Stomach (tissue), 4 donors: ENCODE data around the gene COA3.

Experiments used
- CTCF ChIP-seq, 7 experiments: fragments of 450-650 bp in 4 of 7; fragments of 200-600 bp in 3 of 7; sonication (generic) in 3 of 7; IDR thresholded peaks; one replicate each; pipeline ENCODE4 v1.5.1; 2016 to 2019; ENCODE audit warnings: antibody characterized with exemption in 7 of 7, control low read depth in 2 of 7, mild to moderate bottlenecking in 1 of 7
- EP300 ChIP-seq: sonication (generic); formaldehyde crosslinking; IDR thresholded peaks from one replicate; pipeline ENCODE4 v1.6.1; 2017; ENCODE audit warnings: antibody characterized with exemption
- POLR2A ChIP-seq, 4 donors: fragments of 450-650 bp; IDR thresholded peaks; one replicate each; pipeline ENCODE4 v1.6.1; 2016; ENCODE audit warnings: antibody characterized with exemption in 4 of 4, control low read depth in 2 of 4, mild to moderate bottlenecking in 1 of 4, moderate library complexity in 1 of 4
- POLR2AphosphoS5 ChIP-seq, 3 donors: sonication (generic); formaldehyde crosslinking; IDR thresholded peaks; one replicate each; pipeline ENCODE4 v1.6.1; 2016; ENCODE audit warnings: antibody characterized with exemption in 3 of 3

- TF ChIP-seq CTCF (IDR thresholded peaks at IDR 0.05) (no peak), POLR2A (IDR thresholded peaks at IDR 0.05) (no peak), POLR2AphosphoS5 (IDR thresholded peaks at IDR 0.05) (no peak), EP300 (no peak)
These were observed 14.7 kb downstream of the COA3 start for GRCh38 chr17:42783791-42784138.
